ENCODE measurements around the gene PRR19.

Gene PRR19

GRCh38 chr19:42287827-42288107 is 14.2 kb upstream of the PRR19 start:
- no peak for TF ChIP-seq FOXM1 (IDR thresholded peaks at IDR 0.05; ENCODE audit: borderline replicate concordance, low read depth)
- TF ChIP-seq TAF1 (IDR thresholded peaks at IDR 0.05; ENCODE audit: low read depth): no peak
- no peak for TF ChIP-seq NFIC (IDR thresholded peaks at IDR 0.05)
- TF ChIP-seq CEBPB (IDR thresholded peaks at IDR 0.05): no peak
- TF ChIP-seq MAX (IDR thresholded peaks at IDR 0.05): no peak

- TF ChIP-seq CEBPB (IDR thresholded peaks at IDR 0.05): no peak
- no peak for TF ChIP-seq EP300 (IDR thresholded peaks at IDR 0.05; ENCODE audit: borderline replicate concordance)
- TF ChIP-seq USF1 (IDR thresholded peaks at IDR 0.05): no peak
- no peak for TF ChIP-seq MAX (IDR thresholded peaks at IDR 0.05)
- TF ChIP-seq EGR1 (IDR thresholded peaks at IDR 0.05): no peak
- no peak for TF ChIP-seq REST (IDR thresholded peaks at IDR 0.05; ENCODE audit: low read depth)
- TF ChIP-seq TCF12 (IDR thresholded peaks at IDR 0.05; ENCODE audit: low read depth): no peak
- no peak for TF ChIP-seq CREB1 (IDR thresholded peaks at IDR 0.05; ENCODE audit: low read depth)
- no peak for TF ChIP-seq ZBTB7A (IDR thresholded peaks at IDR 0.05; ENCODE audit: low read depth)
These were observed 13.5 kb upstream of the PRR19 start for GRCh38 chr19:42288387-42288786.

GRCh38 chr19:42288881-42289555 is 12.9 kb upstream of the PRR19 start:
- TF ChIP-seq ZBTB7A (IDR thresholded peaks at IDR 0.05; ENCODE audit: low read depth): no peak
- TF ChIP-seq RAD21 (IDR thresholded peaks at IDR 0.05; ENCODE audit: low read depth): no peak
- TF ChIP-seq CEBPB (IDR thresholded peaks at IDR 0.05): no peak
- no peak for TF ChIP-seq REST (IDR thresholded peaks at IDR 0.05; ENCODE audit: low read depth)
- no peak for TF ChIP-seq NFIC (IDR thresholded peaks at IDR 0.05)
- TF ChIP-seq YY1 (IDR thresholded peaks at IDR 0.05; ENCODE audit: low read depth): no peak
- no peak for TF ChIP-seq CREB1 (IDR thresholded peaks at IDR 0.05; ENCODE audit: low read depth)
- no peak for TF ChIP-seq TEAD4 (IDR thresholded peaks at IDR 0.05)
- no peak for TF ChIP-seq MAX (IDR thresholded peaks at IDR 0.05)
- TF ChIP-seq FOXM1 (IDR thresholded peaks at IDR 0.05; ENCODE audit: borderline replicate concordance, low read depth): no peak
- no peak for TF ChIP-seq TAF1 (IDR thresholded peaks at IDR 0.05; ENCODE audit: low read depth)
- no peak for TF ChIP-seq EGR1 (IDR thresholded peaks at IDR 0.05)
- TF ChIP-seq USF1 (IDR thresholded peaks at IDR 0.05): no peak

- TF ChIP-seq TCF12 (IDR thresholded peaks at IDR 0.05; ENCODE audit: low read depth): no peak
- no peak for TF ChIP-seq USF1 (IDR thresholded peaks at IDR 0.05)
- no peak for TF ChIP-seq NFIC (IDR thresholded peaks at IDR 0.05)
- no peak for TF ChIP-seq CEBPB (IDR thresholded peaks at IDR 0.05)
- no peak for TF ChIP-seq TAF1 (IDR thresholded peaks at IDR 0.05; ENCODE audit: low read depth)
- no peak for TF ChIP-seq REST (IDR thresholded peaks at IDR 0.05; ENCODE audit: low read depth)
- TF ChIP-seq RAD21 (IDR thresholded peaks at IDR 0.05; ENCODE audit: low read depth): no peak
These were observed 12.3 kb upstream of the PRR19 start for GRCh38 chr19:42289556-42290041.
